Neural progenitor cell (in vitro differentiated cells): ENCODE measurements around the gene SMOC2. TPM values are rescaled to one million over a fixed set of nuclear protein-coding genes. Genes with fewer than 3 reads are reported as not detected.

Source experiments
- DNase-seq: peaks from one replicate; pipeline ENCODE4 v3.0.0-alpha.2; 2016; ENCODE audit warnings: low spot score
- H2AFZ ChIP-seq: fragments of 200-600 bp; sonication (generic); replicated peaks from 2 replicates; pipeline ENCODE4 v1.6.1; 2016; ENCODE audit warnings: antibody characterized with exemption
- H3F3A ChIP-seq: fragments of 200-600 bp; sonication (generic); 2 replicates; pipeline ENCODE4 v1.6.1; 2016; ENCODE audit warnings: antibody characterized with exemption, low read depth
- H3K27ac ChIP-seq: fragments of 200-600 bp; sonication (generic); 2 replicates; pipeline ENCODE4 v1.5.1; 2016; ENCODE audit warnings: mild to moderate bottlenecking
- H3K27me3 ChIP-seq: fragments of 200-600 bp; sonication (generic); 2 replicates; pipeline ENCODE4 v1.6.1; 2016; ENCODE audit warnings: mild to moderate bottlenecking, moderate library complexity
- H3K36me3 ChIP-seq: fragments of 200-600 bp; sonication (generic); 2 replicates; pipeline ENCODE4 v1.5.1; 2016
- H3K4me1 ChIP-seq: fragments of 200-600 bp; sonication (generic); 2 replicates; pipeline ENCODE4 v1.6.1; 2016; ENCODE audit warnings: mixed run types
- H3K4me2 ChIP-seq: fragments of 200-600 bp; sonication (generic); 2 replicates; pipeline ENCODE4 v1.6.1; 2016
- H3K4me3 ChIP-seq: fragments of 200-600 bp; sonication (generic); 2 replicates; pipeline ENCODE4 v1.5.1; 2016
- H3K79me2 ChIP-seq: fragments of 200-600 bp; sonication (generic); 2 replicates; pipeline ENCODE4 v1.6.1; 2016; ENCODE audit warnings: low read depth
- H3K9ac ChIP-seq: fragments of 200-600 bp; sonication (generic); 2 replicates; pipeline ENCODE4 v1.6.1; 2016
- H3K9me3 ChIP-seq: fragments of 200-600 bp; sonication (generic); 2 replicates; pipeline ENCODE4 v1.5.1; 2016; ENCODE audit warnings: low read depth
- H4K20me1 ChIP-seq: fragments of 200-600 bp; sonication (generic); 2 replicates; pipeline ENCODE4 v1.6.1; 2016; ENCODE audit warnings: low read depth
- H3K27ac Mint-ChIP-seq: 3 replicates; pipeline ENCODE4 v1.8.0; 2021; ENCODE audit warnings: mixed read lengths
- H3K27me3 Mint-ChIP-seq: 2 replicates; pipeline ENCODE4 v1.8.0; 2022; ENCODE audit warnings: low read depth, mild to moderate bottlenecking, inconsistent platforms, moderate library complexity, mixed read lengths; ENCODE audit not compliant: insufficient read depth
- H3K36me3 Mint-ChIP-seq: 3 replicates; pipeline ENCODE4 v1.8.0; 2021; ENCODE audit warnings: mixed read lengths
- H3K4me1 Mint-ChIP-seq: 3 replicates; pipeline ENCODE4 v1.8.0; 2021; ENCODE audit warnings: mixed read lengths
- H3K4me3 Mint-ChIP-seq: 3 replicates; pipeline ENCODE4 v1.8.0; 2021; ENCODE audit warnings: mild to moderate bottlenecking, moderate library complexity, mixed read lengths
- H3K9me3 Mint-ChIP-seq: 3 replicates; pipeline ENCODE4 v1.8.0; 2020; ENCODE audit warnings: mixed read lengths
- CTCF ChIP-seq: fragments of 200-600 bp; sonication (generic); IDR thresholded peaks from 2 replicates; pipeline ENCODE4 v1.5.1; 2017; ENCODE audit warnings: antibody characterized with exemption, mild to moderate bottlenecking
- EZH2 ChIP-seq: fragments of 200-600 bp; sonication (generic); IDR thresholded peaks from 2 replicates; pipeline ENCODE4 v1.6.1; 2017; ENCODE audit warnings: antibody characterized with exemption, mild to moderate bottlenecking, moderate library complexity
- EZH2phosphoT487 ChIP-seq: fragments of 200-600 bp; sonication (generic); IDR thresholded peaks from 2 replicates; pipeline ENCODE4 v1.6.1; 2017; ENCODE audit warnings: antibody characterized with exemption
- total RNA-seq: library from RNA; depleted of rRNA; stranded (reverse); fragments of >200 nt; gene quantifications from 2 replicates; pipeline ENCODE4 v1.2.3, GENCODE V29; 2015; ENCODE audit warnings: low replicate concordance

The SMOC2 gene
- total RNA-seq, 1 donor from 2014 or later, result 0.75 TPM

GRCh38 chr6:168410554-168411011, 30.4 kb upstream of the SMOC2 start:
- no peaks in the 10 kb centered on the region for H3K9me3 ChIP-seq
- H3K27ac ChIP-seq, result no peak overlapping the region
- H3K4me1 ChIP-seq, result no peaks in the 10 kb centered on the region
- H3F3A ChIP-seq, result no peaks in the 10 kb centered on the region
- no peak overlapping the region for H3K4me3 ChIP-seq
- no peaks in the 10 kb centered on the region for H4K20me1 ChIP-seq
- no peaks in the 10 kb centered on the region for H3K36me3 ChIP-seq
- H3K27me3 ChIP-seq, result no peaks in the 10 kb centered on the region
- no peak for DNase-seq
- H3K9me3 Mint-ChIP-seq, result no peaks in the 10 kb centered on the region
- H3K36me3 Mint-ChIP-seq, result no peaks in the 10 kb centered on the region
- H3K9ac ChIP-seq, result no peak overlapping the region
- TF ChIP-seq EZH2phosphoT487, result no peak
- TF ChIP-seq CTCF, result no peak
- TF ChIP-seq EZH2, result no peak
- H3K4me3 Mint-ChIP-seq, result no peak overlapping the region
- no peaks in the 10 kb centered on the region for H3K79me2 ChIP-seq
- no peak overlapping the region for H2AFZ ChIP-seq
- H3K4me1 Mint-ChIP-seq, result peaks cover 8% of the 10 kb centered on the region
- H3K4me2 ChIP-seq, result no peak overlapping the region
- peaks cover 4% of the 10 kb centered on the region for H3K27me3 Mint-ChIP-seq
- no peak overlapping the region for H3K27ac Mint-ChIP-seq

GRCh38 chr6:168411130-168411529, 29.9 kb upstream of the SMOC2 start:
- no peak for TF ChIP-seq EZH2
- no peak for TF ChIP-seq EZH2phosphoT487
- TF ChIP-seq CTCF, result no peak
- H3K36me3 Mint-ChIP-seq, result no peaks in the 10 kb centered on the region

GRCh38 chr6:168411793-168412192, 29.2 kb upstream of the SMOC2 start:
- H3K4me1 Mint-ChIP-seq, result peaks cover 8% of the 10 kb centered on the region
- no peaks in the 10 kb centered on the region for H3K9me3 Mint-ChIP-seq
- Histone ChIP-seq H3K4me1 (no peaks in the 10 kb centered on the region), H3K9ac (no peak overlapping the region), H3K36me3 (no peaks in the 10 kb centered on the region), H3K27me3 (no peaks in the 10 kb centered on the region), H3K79me2 (no peaks in the 10 kb centered on the region), H4K20me1 (no peaks in the 10 kb centered on the region), H3K4me3 (no peak overlapping the region), H3F3A (no peaks in the 10 kb centered on the region), H2AFZ (no peak overlapping the region), H3K27ac (no peak overlapping the region), H3K4me2 (no peak overlapping the region), H3K9me3 (no peaks in the 10 kb centered on the region)
- no peak for DNase-seq
- TF ChIP-seq EZH2phosphoT487 (no peak), CTCF (no peak), EZH2 (no peak)
- H3K4me3 Mint-ChIP-seq, result no peak overlapping the region
- peaks cover 5% of the 10 kb centered on the region for H3K27me3 Mint-ChIP-seq
- no peaks in the 10 kb centered on the region for H3K36me3 Mint-ChIP-seq
- no peak overlapping the region for H3K27ac Mint-ChIP-seq

More at GRCh38 chr6:168411130-168411529, 29.9 kb upstream of the SMOC2 start:
- Mint-ChIP-seq H3K4me3 (no peak overlapping the region), H3K4me1 (peaks cover 8% of the 10 kb centered on the region), H3K27me3 (peaks cover 4% of the 10 kb centered on the region), H3K27ac (no peak overlapping the region), H3K9me3 (no peaks in the 10 kb centered on the region)
- Histone ChIP-seq H3K4me1 (no peaks in the 10 kb centered on the region), H4K20me1 (no peaks in the 10 kb centered on the region), H3K9ac (no peak overlapping the region), H3K79me2 (no peaks in the 10 kb centered on the region), H3K27me3 (no peaks in the 10 kb centered on the region), H3K4me3 (no peak overlapping the region), H3K9me3 (no peaks in the 10 kb centered on the region), H3K36me3 (no peaks in the 10 kb centered on the region), H3K4me2 (no peak overlapping the region), H3F3A (no peaks in the 10 kb centered on the region), H2AFZ (no peak overlapping the region), H3K27ac (no peak overlapping the region)
- DNase-seq, result no peak
